GM23338 (cell line): ENCODE data around the gene TAF4. TPM values are rescaled to one million over a fixed set of nuclear protein-coding genes. Genes with fewer than 3 reads are reported as not detected.
A peak's percentile ranks its signal among the peaks of the same experiment; 100 is the strongest.

Experiments
- ATAC-seq: fragments of 200-7000 bp; cut with Tn5 transposase; 3 replicates; pipeline ENCODE4 v1.9.1; 2020
- DNase-seq: peaks from one replicate; pipeline ENCODE4 v3.0.0-alpha.2; 2015; ENCODE audit warnings: low spot score
- H2AFZ ChIP-seq: fragments of 200-600 bp; sonication (generic); 2 replicates; pipeline ENCODE4 v1.8.0; 2016; ENCODE audit warnings: antibody characterized with exemption, mild to moderate bottlenecking, moderate library complexity
- H3F3A ChIP-seq: fragments of 200-600 bp; sonication (generic); replicated peaks from 2 replicates; pipeline ENCODE4 v1.8.0; 2017; ENCODE audit warnings: antibody characterized with exemption, mixed run types, low read depth
- H3K27ac ChIP-seq: fragments of 200-600 bp; sonication (generic); 2 replicates; pipeline ENCODE4 v1.6.1; 2016; ENCODE audit warnings: low read depth
- H3K27me3 ChIP-seq: fragments of 200-600 bp; sonication (generic); 2 replicates; pipeline ENCODE4 v1.8.0; 2016; ENCODE audit warnings: mild to moderate bottlenecking, mixed run types, moderate library complexity; ENCODE audit not compliant: insufficient read depth
- H3K36me3 ChIP-seq: fragments of 200-600 bp; sonication (generic); 2 replicates; pipeline ENCODE4 v1.8.0; 2016; ENCODE audit warnings: mild to moderate bottlenecking; ENCODE audit not compliant: insufficient read depth
- H3K4me1 ChIP-seq: fragments of 200-600 bp; sonication (generic); 2 replicates; pipeline ENCODE4 v1.8.0; 2016; ENCODE audit warnings: mild to moderate bottlenecking, moderate library complexity; ENCODE audit not compliant: insufficient read depth
- H3K4me2 ChIP-seq: fragments of 200-600 bp; sonication (generic); 2 replicates; pipeline ENCODE4 v1.7.1; 2017; ENCODE audit warnings: mixed run types
- H3K4me3 ChIP-seq: fragments of 200-600 bp; sonication (generic); 2 replicates; pipeline ENCODE4 v1.6.1; 2016; ENCODE audit warnings: mixed run types
- H3K79me2 ChIP-seq: fragments of 200-600 bp; sonication (generic); replicated peaks from 2 replicates; pipeline ENCODE4 v1.8.0; 2017; ENCODE audit warnings: mild to moderate bottlenecking; ENCODE audit not compliant: insufficient read depth
- H3K9me2 ChIP-seq: fragments of 200-600 bp; sonication (generic); 2 replicates; pipeline ENCODE4 v1.8.0; 2017; ENCODE audit not compliant: insufficient read depth
- H4K20me1 ChIP-seq: fragments of 200-600 bp; sonication (generic); replicated peaks from 2 replicates; pipeline ENCODE4 v1.8.0; 2017; ENCODE audit warnings: mild to moderate bottlenecking; ENCODE audit not compliant: insufficient read depth
- H3K27ac Mint-ChIP-seq: 2 replicates; pipeline ENCODE4 v1.8.0; 2020; ENCODE audit warnings: inconsistent platforms, mild to moderate bottlenecking, moderate library complexity, mixed read lengths
- H3K27me3 Mint-ChIP-seq: 3 replicates; pipeline ENCODE4 v1.8.0; 2022; ENCODE audit warnings: low read depth, mild to moderate bottlenecking, moderate library complexity, mixed read lengths, inconsistent platforms; ENCODE audit not compliant: insufficient read depth, poor library complexity
- H3K36me3 Mint-ChIP-seq: 3 replicates; pipeline ENCODE4 v1.8.0; 2021; ENCODE audit warnings: low read depth, mild to moderate bottlenecking, inconsistent platforms, moderate library complexity, mixed read lengths
- H3K4me1 Mint-ChIP-seq: 3 replicates; pipeline ENCODE4 v1.8.0; 2020; ENCODE audit warnings: mild to moderate bottlenecking, inconsistent platforms, mixed read lengths
- H3K4me3 Mint-ChIP-seq: 3 replicates; pipeline ENCODE4 v1.8.0; 2021; ENCODE audit warnings: moderate library complexity, mild to moderate bottlenecking, inconsistent platforms, mixed read lengths
- H3K9me3 Mint-ChIP-seq: 3 replicates; pipeline ENCODE4 v1.8.0; 2020; ENCODE audit warnings: moderate library complexity, mild to moderate bottlenecking, inconsistent platforms, mixed read lengths
- CREB1 ChIP-seq: fragments of 250-450 bp; sonication (Bioruptor Pico); IDR thresholded peaks from 2 replicates; pipeline ENCODE4 v1.5.0; 2020; ENCODE audit warnings: low read depth, mild to moderate bottlenecking, moderate library complexity
- EZH2phosphoT487 ChIP-seq: fragments of 200-600 bp; sonication (generic); IDR thresholded peaks from one replicate; pipeline ENCODE4 v1.8.1; 2018; ENCODE audit warnings: antibody characterized with exemption; ENCODE audit not compliant: unreplicated experiment
- NANOG ChIP-seq: IDR thresholded peaks from 2 replicates; pipeline ENCODE4 v1.6.1; 2016; ENCODE audit warnings: antibody characterized with exemption, borderline replicate concordance
- STAT1 ChIP-seq: IDR thresholded peaks from one replicate; pipeline ENCODE4 v1.6.1; 2016; ENCODE audit warnings: antibody characterized with exemption; ENCODE audit not compliant: unreplicated experiment
- ZNF114 ChIP-seq: fragments of 250-450 bp; sonication (Bioruptor Pico); IDR thresholded peaks from 2 replicates; pipeline ENCODE4 v1.5.0; 2020; ENCODE audit warnings: mild to moderate bottlenecking, moderate library complexity
- ZNF331 ChIP-seq: fragments of 250-450 bp; sonication (Bioruptor Pico); IDR thresholded peaks from 2 replicates; pipeline ENCODE4 v1.5.0; 2020; ENCODE audit warnings: low read depth, mild to moderate bottlenecking, moderate library complexity
- polyA plus RNA-seq: library from polyadenylated mRNA; unstranded; fragments of >200 nt; fragmentation: Nextera tagmentation; extraction: Ambion mirVana; gene quantifications from 2 replicates; pipeline ENCODE4 v1.2.1, GENCODE V29; 2016
- total RNA-seq: library from RNA; depleted of rRNA; stranded (reverse); fragments of >200 nt; shearing (Covaris generic); gene quantifications from 2 replicates; pipeline ENCODE4 v1.2.3, GENCODE V29; 2014
- TF ChIP-seq, protein P1 (sequence below): IDR thresholded peaks from one replicate; pipeline ENCODE4 v1.6.1; 2018; ENCODE audit warnings: antibody characterized with exemption; ENCODE audit not compliant: unreplicated experiment
- TF ChIP-seq, protein P2 (sequence below): IDR thresholded peaks from 2 replicates; pipeline ENCODE4 v1.6.1; 2016; ENCODE audit warnings: antibody characterized with exemption
- TF ChIP-seq, protein P3 (sequence below): fragments of 250-450 bp; sonication (Bioruptor Pico); IDR thresholded peaks from 2 replicates; pipeline ENCODE4 v1.5.0; 2020; ENCODE audit warnings: mild to moderate bottlenecking, moderate library complexity

The TAF4 gene
- total and polyA plus RNA-seq, 2 experiments from 2014 or later: 7.2 to 60.0 TPM

DNA sequence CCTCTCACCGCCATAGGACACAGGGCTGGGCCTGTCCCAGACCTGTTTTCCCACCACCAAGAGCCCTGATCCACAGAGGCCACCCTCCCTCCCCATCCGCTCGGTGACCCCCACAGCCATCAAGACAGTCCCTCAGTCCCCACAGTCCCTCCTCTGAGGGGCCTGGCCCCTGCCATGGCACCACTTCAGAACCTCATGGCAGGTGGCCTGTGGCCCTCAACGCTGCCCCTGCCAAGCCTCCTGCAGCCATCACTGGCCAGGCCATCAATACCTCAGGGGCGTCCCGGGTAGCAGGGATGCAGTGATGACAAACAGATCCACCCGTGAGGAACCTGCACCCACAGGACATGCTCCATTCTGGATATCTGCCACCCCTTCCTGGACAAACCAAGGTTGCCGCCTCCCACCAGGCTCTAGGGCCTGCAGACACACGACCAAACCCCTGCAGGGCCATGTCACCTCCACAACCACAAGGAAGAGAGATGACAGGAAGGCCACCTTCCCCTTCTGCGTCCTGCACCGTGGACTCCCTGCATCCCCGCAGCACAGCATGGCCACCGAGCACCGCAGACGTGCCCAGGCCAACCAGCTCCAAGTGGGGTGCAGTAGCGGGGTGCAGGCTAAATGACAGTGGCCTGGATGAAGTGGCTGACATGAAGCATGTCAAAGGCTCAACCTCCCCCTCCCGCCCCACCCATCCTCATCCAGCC, 14.0 kb downstream of the TAF4 start (continued):
- TF ChIP-seq, protein P1, sequence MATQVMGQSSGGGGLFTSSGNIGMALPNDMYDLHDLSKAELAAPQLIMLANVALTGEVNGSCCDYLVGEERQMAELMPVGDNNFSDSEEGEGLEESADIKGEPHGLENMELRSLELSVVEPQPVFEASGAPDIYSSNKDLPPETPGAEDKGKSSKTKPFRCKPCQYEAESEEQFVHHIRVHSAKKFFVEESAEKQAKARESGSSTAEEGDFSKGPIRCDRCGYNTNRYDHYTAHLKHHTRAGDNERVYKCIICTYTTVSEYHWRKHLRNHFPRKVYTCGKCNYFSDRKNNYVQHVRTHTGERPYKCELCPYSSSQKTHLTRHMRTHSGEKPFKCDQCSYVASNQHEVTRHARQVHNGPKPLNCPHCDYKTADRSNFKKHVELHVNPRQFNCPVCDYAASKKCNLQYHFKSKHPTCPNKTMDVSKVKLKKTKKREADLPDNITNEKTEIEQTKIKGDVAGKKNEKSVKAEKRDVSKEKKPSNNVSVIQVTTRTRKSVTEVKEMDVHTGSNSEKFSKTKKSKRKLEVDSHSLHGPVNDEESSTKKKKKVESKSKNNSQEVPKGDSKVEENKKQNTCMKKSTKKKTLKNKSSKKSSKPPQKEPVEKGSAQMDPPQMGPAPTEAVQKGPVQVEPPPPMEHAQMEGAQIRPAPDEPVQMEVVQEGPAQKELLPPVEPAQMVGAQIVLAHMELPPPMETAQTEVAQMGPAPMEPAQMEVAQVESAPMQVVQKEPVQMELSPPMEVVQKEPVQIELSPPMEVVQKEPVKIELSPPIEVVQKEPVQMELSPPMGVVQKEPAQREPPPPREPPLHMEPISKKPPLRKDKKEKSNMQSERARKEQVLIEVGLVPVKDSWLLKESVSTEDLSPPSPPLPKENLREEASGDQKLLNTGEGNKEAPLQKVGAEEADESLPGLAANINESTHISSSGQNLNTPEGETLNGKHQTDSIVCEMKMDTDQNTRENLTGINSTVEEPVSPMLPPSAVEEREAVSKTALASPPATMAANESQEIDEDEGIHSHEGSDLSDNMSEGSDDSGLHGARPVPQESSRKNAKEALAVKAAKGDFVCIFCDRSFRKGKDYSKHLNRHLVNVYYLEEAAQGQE: no peak
- TF ChIP-seq STAT1: no peak
- TF ChIP-seq, protein P2, sequence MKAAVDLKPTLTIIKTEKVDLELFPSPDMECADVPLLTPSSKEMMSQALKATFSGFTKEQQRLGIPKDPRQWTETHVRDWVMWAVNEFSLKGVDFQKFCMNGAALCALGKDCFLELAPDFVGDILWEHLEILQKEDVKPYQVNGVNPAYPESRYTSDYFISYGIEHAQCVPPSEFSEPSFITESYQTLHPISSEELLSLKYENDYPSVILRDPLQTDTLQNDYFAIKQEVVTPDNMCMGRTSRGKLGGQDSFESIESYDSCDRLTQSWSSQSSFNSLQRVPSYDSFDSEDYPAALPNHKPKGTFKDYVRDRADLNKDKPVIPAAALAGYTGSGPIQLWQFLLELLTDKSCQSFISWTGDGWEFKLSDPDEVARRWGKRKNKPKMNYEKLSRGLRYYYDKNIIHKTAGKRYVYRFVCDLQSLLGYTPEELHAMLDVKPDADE: no peak

DNA sequence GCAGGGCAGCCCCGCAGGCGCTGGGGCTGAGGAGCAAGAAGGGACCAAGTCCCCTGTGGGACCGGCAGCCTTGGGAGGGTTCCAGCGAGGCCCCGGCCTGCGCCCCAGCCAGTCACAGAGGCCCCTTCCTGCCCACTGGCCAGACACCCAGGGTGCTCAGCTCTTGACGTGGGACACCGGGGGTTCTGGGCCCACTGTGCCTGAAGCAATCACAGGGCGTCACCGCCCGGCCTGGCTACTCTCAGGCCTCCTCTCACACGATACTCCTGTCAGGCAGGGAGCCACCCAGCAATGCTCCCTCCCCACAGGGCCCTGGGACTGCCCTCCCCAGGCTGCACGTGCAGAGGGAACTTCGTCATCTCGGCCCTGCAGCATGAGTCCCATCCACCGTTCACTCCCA, 14.5 kb downstream of the TAF4 start:
- peaks cover 2% of the 10 kb centered on the region; the same call in 1 of the 3 replicates for H3K9me3 Mint-ChIP-seq
- Histone ChIP-seq H3K4me3 (no peak overlapping the region), H3K27ac (no peak overlapping the region), H4K20me1 (peaks cover 60% of the 10 kb centered on the region), H2AFZ (no peak overlapping the region), H3K27me3 (no peaks in the 10 kb centered on the region), H3K4me1 (peaks cover 14% of the 10 kb centered on the region), H3F3A (no peaks in the 10 kb centered on the region), H3K4me2 (no peak overlapping the region), H3K36me3 (no peaks in the 10 kb centered on the region), H3K9me2 (no peaks in the 10 kb centered on the region), H3K79me2 (peaks cover 99% of the 10 kb centered on the region)
- H3K36me3 Mint-ChIP-seq: peaks cover 22% of the 10 kb centered on the region
- peaks cover 22% of the 10 kb centered on the region for H3K27me3 Mint-ChIP-seq
- H3K27ac Mint-ChIP-seq: peak overlapping the region; percentile 48; the same call in 1 of the 2 replicates
- H3K4me3 Mint-ChIP-seq: no peak overlapping the region
- peaks cover 46% of the 10 kb centered on the region for H3K4me1 Mint-ChIP-seq
- DNase-seq (no peak), ATAC-seq (no peak)
- TF ChIP-seq EZH2phosphoT487: no peak
- TF ChIP-seq NANOG: no peak
- TF ChIP-seq, protein P1: no peak
- TF ChIP-seq STAT1: no peak
- no peak for TF ChIP-seq ZNF331 (CRISPR knock-in tag)
- no peak for TF ChIP-seq CREB1 (CRISPR knock-in tag)
- TF ChIP-seq, protein P3, sequence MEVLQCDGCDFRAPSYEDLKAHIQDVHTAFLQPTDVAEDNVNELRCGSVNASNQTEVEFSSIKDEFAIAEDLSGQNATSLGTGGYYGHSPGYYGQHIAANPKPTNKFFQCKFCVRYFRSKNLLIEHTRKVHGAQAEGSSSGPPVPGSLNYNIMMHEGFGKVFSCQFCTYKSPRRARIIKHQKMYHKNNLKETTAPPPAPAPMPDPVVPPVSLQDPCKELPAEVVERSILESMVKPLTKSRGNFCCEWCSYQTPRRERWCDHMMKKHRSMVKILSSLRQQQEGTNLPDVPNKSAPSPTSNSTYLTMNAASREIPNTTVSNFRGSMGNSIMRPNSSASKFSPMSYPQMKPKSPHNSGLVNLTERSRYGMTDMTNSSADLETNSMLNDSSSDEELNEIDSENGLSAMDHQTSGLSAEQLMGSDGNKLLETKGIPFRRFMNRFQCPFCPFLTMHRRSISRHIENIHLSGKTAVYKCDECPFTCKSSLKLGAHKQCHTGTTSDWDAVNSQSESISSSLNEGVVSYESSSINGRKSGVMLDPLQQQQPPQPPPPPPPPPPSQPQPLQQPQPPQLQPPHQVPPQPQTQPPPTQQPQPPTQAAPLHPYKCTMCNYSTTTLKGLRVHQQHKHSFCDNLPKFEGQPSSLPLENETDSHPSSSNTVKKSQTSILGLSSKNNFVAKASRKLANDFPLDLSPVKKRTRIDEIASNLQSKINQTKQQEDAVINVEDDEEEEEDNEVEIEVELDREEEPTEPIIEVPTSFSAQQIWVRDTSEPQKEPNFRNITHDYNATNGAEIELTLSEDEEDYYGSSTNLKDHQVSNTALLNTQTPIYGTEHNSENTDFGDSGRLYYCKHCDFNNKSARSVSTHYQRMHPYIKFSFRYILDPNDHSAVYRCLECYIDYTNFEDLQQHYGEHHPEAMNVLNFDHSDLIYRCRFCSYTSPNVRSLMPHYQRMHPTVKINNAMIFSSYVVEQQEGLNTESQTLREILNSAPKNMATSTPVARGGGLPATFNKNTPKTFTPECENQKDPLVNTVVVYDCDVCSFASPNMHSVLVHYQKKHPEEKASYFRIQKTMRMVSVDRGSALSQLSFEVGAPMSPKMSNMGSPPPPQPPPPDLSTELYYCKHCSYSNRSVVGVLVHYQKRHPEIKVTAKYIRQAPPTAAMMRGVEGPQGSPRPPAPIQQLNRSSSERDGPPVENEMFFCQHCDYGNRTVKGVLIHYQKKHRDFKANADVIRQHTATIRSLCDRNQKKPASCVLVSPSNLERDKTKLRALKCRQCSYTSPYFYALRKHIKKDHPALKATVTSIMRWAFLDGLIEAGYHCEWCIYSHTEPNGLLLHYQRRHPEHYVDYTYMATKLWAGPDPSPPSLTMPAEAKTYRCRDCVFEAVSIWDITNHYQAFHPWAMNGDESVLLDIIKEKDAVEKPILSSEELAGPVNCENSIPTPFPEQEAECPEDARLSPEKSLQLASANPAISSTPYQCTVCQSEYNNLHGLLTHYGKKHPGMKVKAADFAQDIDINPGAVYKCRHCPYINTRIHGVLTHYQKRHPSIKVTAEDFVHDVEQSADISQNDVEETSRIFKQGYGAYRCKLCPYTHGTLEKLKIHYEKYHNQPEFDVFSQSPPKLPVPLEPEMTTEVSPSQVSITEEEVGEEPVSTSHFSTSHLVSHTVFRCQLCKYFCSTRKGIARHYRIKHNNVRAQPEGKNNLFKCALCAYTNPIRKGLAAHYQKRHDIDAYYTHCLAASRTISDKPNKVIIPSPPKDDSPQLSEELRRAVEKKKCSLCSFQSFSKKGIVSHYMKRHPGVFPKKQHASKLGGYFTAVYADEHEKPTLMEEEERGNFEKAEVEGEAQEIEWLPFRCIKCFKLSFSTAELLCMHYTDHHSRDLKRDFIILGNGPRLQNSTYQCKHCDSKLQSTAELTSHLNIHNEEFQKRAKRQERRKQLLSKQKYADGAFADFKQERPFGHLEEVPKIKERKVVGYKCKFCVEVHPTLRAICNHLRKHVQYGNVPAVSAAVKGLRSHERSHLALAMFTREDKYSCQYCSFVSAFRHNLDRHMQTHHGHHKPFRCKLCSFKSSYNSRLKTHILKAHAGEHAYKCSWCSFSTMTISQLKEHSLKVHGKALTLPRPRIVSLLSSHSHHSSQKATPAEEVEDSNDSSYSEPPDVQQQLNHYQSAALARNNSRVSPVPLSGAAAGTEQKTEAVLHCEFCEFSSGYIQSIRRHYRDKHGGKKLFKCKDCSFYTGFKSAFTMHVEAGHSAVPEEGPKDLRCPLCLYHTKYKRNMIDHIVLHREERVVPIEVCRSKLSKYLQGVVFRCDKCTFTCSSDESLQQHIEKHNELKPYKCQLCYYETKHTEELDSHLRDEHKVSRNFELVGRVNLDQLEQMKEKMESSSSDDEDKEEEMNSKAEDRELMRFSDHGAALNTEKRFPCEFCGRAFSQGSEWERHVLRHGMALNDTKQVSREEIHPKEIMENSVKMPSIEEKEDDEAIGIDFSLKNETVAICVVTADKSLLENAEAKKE (CRISPR knock-in tag): no peak
- no peak for TF ChIP-seq ZNF114 (CRISPR knock-in tag)
